Stomach (tissue), 4 donors: ENCODE results near the gene LAMB4.

Experiments used
- CTCF ChIP-seq, 7 experiments: fragments of 450-650 bp in 4 of 7; fragments of 200-600 bp in 3 of 7; sonication (generic) in 3 of 7; IDR thresholded peaks; one replicate each; pipeline ENCODE4 v1.5.1; 2016 to 2019; ENCODE audit warnings: antibody characterized with exemption in 7 of 7, control low read depth in 2 of 7, mild to moderate bottlenecking in 1 of 7
- POLR2A ChIP-seq, 4 donors: fragments of 450-650 bp; IDR thresholded peaks; one replicate each; pipeline ENCODE4 v1.6.1; 2016; ENCODE audit warnings: antibody characterized with exemption in 4 of 4, control low read depth in 2 of 4, mild to moderate bottlenecking in 1 of 4, moderate library complexity in 1 of 4

- TF ChIP-seq CTCF (IDR thresholded peaks at IDR 0.05) (no peak), POLR2A (IDR thresholded peaks at IDR 0.05) (no peak)
These were observed 6.9 kb upstream of the LAMB4 start for GRCh38 chr7:108137040-108137439.
